ENCODE measurements around the gene CCDC33. TPM values are rescaled to one million over a fixed set of nuclear protein-coding genes. Genes with fewer than 3 reads are reported as not detected.

The CCDC33 gene
- total RNA-seq, 1 experiment from 2014 or later = 10.6 TPM

GRCh38 chr15:74192751-74193150 is 43.4 kb upstream of the CCDC33 start:
- CTCF ChIA-PET = interaction anchor here (1.6 to 4.4 kb wide), 2 partner anchors 10 to 16 kb away, joined by 3 to 17 read pairs; partner anchors contain the start of gene STRA6
- Mint-ChIP-seq H3K4me3 (no peak overlapping the region), H3K27ac (no peak overlapping the region)

More at GRCh38 chr15:74192751-74193150, 43.4 kb upstream of the CCDC33 start:
- no peak for TF ChIP-seq ZNF425 (CRISPR knock-in tag; conservative IDR thresholded peaks at IDR 0.05)
- TF ChIP-seq KAT7 (CRISPR knock-in tag; IDR thresholded peaks at IDR 0.05; ENCODE audit: borderline replicate concordance) = no peak
- no peak for TF ChIP-seq TEAD1 (CRISPR knock-in tag; IDR thresholded peaks at IDR 0.05)
- no peak for TF ChIP-seq CREM (CRISPR knock-in tag; IDR thresholded peaks at IDR 0.05)
- no peak for TF ChIP-seq ARID4B (CRISPR knock-in tag; IDR thresholded peaks at IDR 0.05; ENCODE audit: borderline replicate concordance)
- TF ChIP-seq ZNF281 (CRISPR knock-in tag; IDR thresholded peaks at IDR 0.05) = no peak
- TF ChIP-seq IRF1 (CRISPR knock-in tag; IDR thresholded peaks at IDR 0.05) = no peak
- no peak for TF ChIP-seq ETV6 (CRISPR knock-in tag; IDR thresholded peaks at IDR 0.05)
- no peak for TF ChIP-seq NR1H2 (CRISPR knock-in tag; IDR thresholded peaks at IDR 0.05)
- TF ChIP-seq ZNF532 (CRISPR knock-in tag; IDR thresholded peaks at IDR 0.05; ENCODE audit: borderline replicate concordance) = no peak
- no peak for TF ChIP-seq IRF2 (CRISPR knock-in tag; IDR thresholded peaks at IDR 0.05; ENCODE audit: borderline replicate concordance, low read depth)
- TF ChIP-seq CREB1 (CRISPR knock-in tag; IDR thresholded peaks at IDR 0.05) = no peak
- no peak for TF ChIP-seq ZNF512 (CRISPR knock-in tag; IDR thresholded peaks at IDR 0.05; ENCODE audit: borderline replicate concordance)
- Mint-ChIP-seq H3K4me1 (no peaks in the 10 kb centered on the region), H3K9me3 (no peaks in the 10 kb centered on the region), H3K27me3 (ENCODE audit: low read depth) (no peaks in the 10 kb centered on the region), H3K36me3 (no peaks in the 10 kb centered on the region; the same call in 1 of the 2 replicates)
- no peak for DNase-seq (ENCODE audit: low spot score)
- POLR2A ChIA-PET = interaction anchor here (1.9 kb wide), 1 partner anchor 10 kb away, joined by 6 read pairs; the partner anchor contains the start of gene STRA6
- ATAC-seq = no peak

Data from WTC11 (cell line).